HG03025 (cell line): ENCODE results near the gene PARVB.

Experiments
- ATAC-seq: cut with Tn5 transposase; IDR thresholded peaks from one replicate; pipeline ENCODE4 v1.9.1; 2021; ENCODE audit warnings: mild to moderate bottlenecking, moderate library complexity; ENCODE audit not compliant: unreplicated experiment, low FRiP score

PARVB gene

GRCh38 chr22:44151676-44152075 is 127.6 kb downstream of the PARVB start:
- no peak for ATAC-seq

DNA sequence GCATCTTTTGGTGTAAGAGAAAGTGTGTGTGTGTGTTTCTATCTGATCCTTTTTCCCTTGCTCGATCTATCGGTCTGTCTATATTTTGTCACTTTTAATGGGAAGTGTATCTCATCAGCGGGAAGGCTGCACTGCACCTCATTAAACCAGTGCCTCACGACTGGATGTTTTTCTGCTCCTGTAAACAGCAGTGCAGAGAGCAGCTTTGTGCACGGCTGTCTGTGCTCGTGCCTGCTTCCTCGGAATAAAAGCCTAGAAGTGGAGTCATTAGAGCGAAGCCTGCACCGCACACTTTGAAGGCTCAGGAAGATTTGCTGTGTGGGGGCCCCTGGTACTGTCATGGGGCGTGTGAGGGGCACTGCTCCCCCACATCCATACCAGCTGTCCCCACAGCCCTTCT is 129.6 kb downstream of the PARVB start:
- ATAC-seq = no peak

GRCh38 chr22:44154436-44154942 is 130.4 kb downstream of the PARVB start:
- no peak for ATAC-seq

DNA sequence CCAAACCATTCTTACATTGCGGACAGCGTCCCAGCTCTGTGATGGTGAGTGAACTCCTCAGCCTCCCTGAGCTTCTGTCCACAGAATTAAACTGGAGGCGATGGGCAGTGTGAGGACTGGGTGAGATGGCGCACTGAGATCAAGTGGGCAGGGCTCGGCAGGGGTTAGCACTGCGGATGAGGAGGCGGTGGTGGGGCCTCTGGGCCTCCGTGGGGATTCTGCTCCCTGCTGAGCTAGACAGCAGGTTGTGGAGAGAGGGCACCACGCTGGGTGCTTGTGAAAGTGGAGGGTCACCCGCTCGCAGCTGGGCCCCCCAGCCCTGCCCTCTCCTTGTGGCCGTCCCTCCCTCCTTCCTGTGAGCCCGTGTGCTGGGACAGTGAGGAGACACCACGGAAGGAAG is 131.0 kb downstream of the PARVB start:
- ATAC-seq = no peak

DNA sequence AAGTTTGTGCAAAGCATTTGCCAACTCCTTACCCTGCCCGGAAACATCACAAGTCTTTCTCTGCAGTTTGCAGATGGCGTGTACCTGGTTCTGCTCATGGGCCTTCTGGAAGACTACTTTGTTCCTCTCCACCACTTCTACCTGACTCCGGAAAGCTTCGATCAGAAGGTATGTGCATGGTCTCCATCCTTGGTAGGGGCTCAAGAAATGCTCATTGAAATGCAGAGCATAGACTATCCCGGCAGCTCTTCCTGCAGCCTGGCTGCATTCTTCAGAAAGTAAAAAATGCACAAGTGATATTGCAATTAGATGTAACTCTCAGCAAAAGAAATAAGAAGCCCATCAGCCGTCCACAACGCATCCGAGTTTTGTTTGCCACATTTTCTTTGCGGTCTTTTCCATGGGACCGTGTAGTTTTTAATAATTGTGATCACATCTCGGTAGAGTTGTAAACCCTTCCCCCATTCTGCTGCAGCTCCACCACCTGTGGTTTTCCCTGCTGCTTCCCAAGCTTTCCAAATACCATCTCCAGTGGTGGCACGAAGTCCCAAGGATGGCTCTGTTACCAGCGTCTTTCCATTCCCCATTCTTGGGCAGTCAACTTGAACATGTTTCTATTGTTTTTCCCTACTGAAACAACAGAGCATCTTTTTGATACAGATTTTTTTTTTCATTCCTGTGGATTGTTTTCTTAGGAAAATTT is 134.0 kb downstream of the PARVB start:
- no peak for ATAC-seq

DNA sequence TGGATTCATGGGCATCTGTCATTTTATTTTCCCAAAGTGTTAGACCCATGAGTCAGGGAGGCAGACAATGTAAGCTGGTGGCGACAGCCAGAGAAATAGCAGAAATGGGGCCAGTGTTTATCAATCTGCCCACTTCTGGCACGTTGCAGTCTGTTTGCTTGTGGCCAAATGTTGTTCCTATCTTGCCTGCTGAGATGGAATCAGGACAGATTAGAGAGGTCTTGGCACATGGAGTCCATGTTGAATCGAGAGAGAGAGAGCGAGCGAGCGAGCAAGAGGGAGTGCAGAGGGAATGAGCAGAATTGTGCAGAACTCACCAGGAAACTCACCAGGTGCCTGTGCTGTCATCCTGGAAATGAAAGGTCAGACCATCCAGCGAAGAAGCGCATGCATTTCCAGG is 134.7 kb downstream of the PARVB start:
- no peak for ATAC-seq

DNA sequence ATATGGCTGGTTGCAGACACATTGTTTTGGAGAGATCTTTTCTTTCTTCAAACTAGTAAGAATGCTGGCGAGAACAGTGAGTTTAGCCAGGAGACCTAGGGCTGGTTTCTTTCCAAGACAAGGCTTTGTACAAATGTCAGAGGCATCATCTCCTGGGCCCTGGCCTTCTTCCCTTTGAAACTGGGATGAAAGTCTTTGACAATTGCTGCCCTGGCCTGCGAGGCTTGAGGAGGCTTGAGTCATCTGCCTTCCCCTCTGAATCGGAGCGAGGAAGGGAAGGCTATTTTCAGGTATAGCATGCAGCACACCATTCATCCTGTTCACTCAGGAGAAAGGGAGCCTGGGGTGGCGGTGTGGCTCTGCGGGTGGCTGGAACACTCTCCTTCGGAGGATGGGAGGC is 135.1 kb downstream of the PARVB start:
- ATAC-seq = no peak

- ATAC-seq = no peak
Observed at GRCh38 chr22:44159811-44160210, 135.7 kb downstream of the PARVB start.

DNA sequence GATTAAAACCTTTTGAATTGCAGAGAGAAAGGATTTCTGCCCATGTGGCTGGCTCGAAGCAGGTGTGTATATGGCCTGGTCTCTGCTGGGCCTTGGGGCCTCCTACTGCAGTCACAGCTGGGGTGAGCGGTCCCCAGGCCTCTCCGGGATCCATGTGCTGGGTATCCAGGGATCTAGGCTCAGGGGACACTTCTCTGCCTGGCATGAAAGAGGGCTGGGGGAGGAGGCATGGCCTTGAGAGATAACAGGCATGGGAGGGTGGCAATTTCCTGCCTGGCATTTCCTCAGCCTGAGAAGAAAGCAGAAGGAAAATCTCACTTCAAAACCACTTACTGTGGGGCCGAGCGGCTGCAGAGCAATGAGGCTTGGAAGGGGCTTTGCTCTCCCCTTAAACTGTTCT is 136.3 kb downstream of the PARVB start:
- ATAC-seq = no peak

DNA sequence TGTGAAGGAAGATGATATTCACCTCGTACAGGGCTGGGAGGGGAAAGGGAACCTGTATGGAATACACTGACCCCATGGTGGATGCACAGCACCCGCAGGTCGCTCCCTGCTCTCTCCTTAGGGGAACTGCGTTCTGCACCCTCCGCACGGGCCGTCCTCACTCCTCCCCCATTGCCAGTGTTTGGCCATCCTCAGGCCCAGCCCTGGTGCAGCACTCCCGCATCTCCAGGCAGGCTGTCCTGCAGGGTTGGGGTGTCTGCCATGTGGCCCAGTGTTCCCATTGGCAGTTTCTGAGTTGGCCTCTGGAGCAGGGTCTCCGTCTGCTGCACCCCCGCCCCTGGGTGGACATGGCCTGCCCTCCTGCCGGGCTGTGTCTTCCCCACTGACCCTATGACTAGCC is 137.6 kb downstream of the PARVB start:
- no peak for ATAC-seq

DNA sequence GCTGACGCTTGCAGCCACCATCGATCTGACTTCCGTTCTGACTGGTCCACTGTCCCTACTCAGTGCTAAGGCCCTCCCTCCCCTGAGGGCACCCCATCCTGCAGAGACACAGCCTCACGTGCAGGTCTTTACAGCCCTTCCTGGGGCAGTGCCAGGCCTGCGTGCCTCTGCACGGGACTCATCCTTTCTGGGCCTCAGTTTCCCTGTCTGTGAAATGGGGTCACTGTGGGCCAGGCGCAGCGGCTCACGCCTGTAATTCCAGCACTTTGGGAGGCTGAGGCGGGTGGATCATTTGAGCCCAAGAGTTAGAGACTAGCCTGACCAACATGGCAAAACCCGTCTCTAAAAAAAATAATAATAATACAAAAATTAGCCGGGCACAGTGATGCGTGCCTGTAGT is 138.9 kb downstream of the PARVB start:
- no peak for ATAC-seq

GRCh38 chr22:44163536-44163935 is 139.4 kb downstream of the PARVB start:
- no peak for ATAC-seq

DNA sequence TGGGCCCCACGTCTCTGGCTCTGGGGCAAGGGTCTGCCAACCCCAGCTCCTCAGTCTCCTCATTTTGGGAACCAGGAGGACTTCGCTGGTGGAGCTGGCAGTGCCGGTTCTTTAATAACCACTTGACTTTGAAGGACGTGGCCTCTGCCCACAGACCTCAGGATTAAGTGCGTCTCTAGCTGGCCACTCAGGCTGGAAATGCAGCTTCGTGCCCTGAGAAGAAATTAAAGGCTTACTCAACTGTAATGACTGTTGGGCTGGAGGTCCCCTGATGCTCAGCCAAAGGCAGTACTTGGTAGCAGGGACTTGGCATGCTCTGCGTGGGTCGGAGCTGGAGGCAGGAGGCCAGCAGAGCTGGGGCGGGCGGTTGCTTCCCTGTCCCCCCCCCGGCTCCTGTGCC is 139.9 kb downstream of the PARVB start:
- ATAC-seq = no peak

DNA sequence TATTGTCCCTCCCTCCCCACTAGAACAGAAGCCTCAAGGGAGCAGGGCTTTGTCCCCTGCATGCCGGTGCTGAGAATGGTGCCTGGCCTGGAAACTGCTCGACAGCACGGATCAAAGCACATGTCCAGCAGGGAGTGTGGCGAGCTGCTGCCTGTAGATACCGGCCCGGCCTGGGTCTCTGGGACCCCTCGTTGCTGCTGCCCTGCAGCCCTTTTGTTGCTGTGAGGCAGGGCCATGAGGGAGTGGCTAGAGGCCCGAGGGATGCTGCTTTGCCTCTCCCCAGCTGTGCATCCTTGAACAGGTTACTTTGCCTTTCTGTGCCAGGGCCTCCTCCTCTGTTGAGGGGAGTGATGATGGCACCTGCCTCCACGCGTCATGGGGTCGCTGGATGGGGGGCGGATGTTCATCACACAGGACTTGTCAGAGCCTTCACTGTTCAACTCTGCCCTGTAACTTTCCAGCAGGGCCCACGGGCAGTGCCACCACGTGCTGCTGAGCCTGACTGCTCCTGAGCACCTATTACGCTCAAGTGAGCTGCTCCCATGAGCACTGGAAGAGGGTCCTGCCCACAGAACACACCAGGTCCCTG is 141.3 kb downstream of the PARVB start:
- ATAC-seq = no peak

DNA sequence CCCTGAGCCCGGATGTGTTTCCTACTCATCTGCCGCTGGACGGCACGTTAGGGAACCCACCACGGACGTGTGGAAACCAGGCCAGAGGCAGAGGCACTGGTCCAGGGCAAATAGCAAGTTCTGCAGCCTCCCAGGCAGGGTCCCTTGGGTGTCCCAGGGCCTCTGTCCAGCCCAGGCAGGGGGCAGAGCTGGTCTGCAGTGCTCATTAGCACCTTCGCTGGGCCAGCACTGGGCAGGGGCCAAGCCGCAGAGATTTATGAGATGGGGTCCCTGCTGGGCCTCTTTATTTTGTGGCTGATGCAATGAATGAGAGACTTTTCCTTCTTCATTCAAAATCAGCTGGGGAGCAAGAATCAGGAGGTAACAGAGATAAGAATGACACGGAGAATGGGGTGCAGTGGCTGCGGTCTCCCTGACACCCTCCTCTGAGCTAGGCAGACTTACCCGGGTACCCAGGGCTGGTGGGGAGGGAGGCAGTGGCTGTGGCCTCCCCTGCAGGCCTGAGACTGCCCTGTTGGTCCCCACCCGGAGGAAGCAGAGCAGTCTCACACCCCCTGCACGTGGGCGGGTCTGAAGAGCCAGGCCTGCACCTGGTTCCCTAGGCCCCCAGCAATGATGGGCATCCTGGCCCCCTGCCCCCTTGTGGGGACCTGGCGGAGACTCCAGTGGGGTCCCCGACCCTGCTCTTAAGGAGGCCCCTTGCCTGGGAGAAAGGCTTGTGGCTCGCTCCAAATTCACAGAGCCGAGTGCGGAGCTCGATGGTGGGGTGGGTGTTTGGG is 142.6 kb downstream of the PARVB start:
- no peak for ATAC-seq

- no peak for ATAC-seq
Observed at GRCh38 chr22:44167501-44167900, 143.4 kb downstream of the PARVB start.

- ATAC-seq = no peak
Observed at GRCh38 chr22:44168206-44168605, 144.1 kb downstream of the PARVB start.

DNA sequence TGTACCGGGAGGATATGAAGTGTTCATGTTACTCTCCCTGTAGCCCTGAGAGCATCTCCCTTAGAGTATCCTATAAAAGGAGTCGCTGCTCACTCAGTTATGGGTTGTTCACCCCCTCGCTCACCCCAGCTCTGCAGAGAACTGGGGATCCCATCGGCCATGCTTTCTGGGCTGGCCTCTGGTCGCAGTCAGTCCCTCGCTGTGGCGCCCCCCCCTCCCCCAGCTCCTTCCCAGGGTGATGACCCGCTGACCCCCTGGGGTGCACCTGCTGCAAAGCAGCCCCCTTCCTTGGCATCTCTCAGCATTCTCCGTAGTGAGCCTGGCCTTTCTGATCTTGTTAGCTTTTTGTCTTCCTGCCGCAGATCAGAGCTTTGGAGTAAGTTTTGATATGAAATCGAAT is 146.4 kb downstream of the PARVB start:
- ATAC-seq = no peak

DNA sequence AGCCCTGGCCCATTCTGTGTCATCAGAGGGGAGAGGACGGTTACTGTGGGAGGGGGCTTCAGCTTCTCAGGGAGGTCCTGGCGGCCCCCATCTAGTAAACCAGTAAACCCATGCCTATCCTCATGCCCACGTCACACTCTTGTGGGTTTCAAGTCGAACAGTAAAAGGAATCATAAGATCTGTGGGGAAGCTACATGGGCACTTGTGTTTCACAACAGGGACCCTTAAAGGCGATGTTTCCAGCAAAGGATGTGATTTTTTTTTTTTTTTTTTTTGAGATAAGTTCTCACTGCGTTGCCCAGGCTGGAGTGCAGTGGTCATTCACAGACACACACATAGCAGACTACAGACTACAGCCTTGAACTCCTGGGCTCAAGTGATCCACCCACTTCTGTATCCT is 147.5 kb downstream of the PARVB start:
- no peak for ATAC-seq

GRCh38 chr22:44172370-44173108 is 148.4 kb downstream of the PARVB start:
- no peak for ATAC-seq

DNA sequence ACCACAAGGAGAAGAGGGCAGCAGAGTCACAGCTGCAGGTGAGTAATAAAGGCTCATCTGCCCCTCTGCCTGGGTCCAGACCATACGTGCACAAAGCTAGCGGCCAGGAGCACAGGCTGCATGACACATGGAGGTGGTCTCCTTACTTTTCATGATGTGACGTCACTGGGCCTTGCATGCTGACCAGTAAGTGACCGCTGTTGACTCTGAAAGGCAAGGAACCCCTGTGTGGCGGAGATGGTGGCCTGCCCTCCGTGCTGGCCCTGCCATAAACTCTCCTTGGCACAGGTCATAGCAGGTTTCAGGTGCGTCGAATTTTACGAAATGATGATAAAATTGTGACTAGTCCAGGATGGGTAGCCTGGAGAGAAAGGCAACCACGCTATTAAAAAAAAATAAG is 149.1 kb downstream of the PARVB start:
- ATAC-seq = no peak
